Mononuclear cell (primary cell): ENCODE data around the gene MGAT3. TPM values are rescaled to one million over a fixed set of nuclear protein-coding genes. Genes with fewer than 3 reads are reported as not detected.

Experiments
- H3K27me3 ChIP-seq: 2 replicates; pipeline ENCODE4 v1.6.0; 2011; ENCODE audit warnings: low read length, control low read depth; ENCODE audit not compliant: insufficient read depth
- H3K4me1 ChIP-seq: 2 replicates; pipeline ENCODE4 v1.5.1; 2011; ENCODE audit warnings: mild to moderate bottlenecking, low read length, control low read depth; ENCODE audit not compliant: insufficient read depth
- H3K4me3 ChIP-seq: 2 replicates; pipeline ENCODE4 v1.5.1; 2011; ENCODE audit warnings: mild to moderate bottlenecking, low read length, moderate library complexity
- H3K9me3 ChIP-seq: 2 replicates; pipeline ENCODE4 v1.5.1; 2011; ENCODE audit warnings: low read depth, mild to moderate bottlenecking, control low read depth, low read length
- total RNA-seq: library from RNA; depleted of rRNA; stranded (reverse); fragments of >200 nt; gene quantifications from one replicate; pipeline ENCODE4 v1.2.3, GENCODE V29; 2012

The MGAT3 gene
- total RNA-seq, 1 donor: 0.21 TPM

- Histone ChIP-seq H3K4me1 (peaks cover 24% of the 10 kb centered on the region), H3K9me3 (no peaks in the 10 kb centered on the region), H3K27me3 (peaks cover 15% of the 10 kb centered on the region), H3K4me3 (no peak overlapping the region)
These were observed 2.4 kb upstream of the MGAT3 start for GRCh38 chr22:39454385-39454871.

GRCh38 chr22:39457198-39457555, 365 bp downstream of the MGAT3 start:
- peaks cover 15% of the 10 kb centered on the region for H3K27me3 ChIP-seq
- H3K9me3 ChIP-seq: no peaks in the 10 kb centered on the region
- H3K4me3 ChIP-seq: no peak overlapping the region
- peaks cover 14% of the 10 kb centered on the region for H3K4me1 ChIP-seq

- no peaks in the 10 kb centered on the region for H3K9me3 ChIP-seq
- H3K27me3 ChIP-seq: peaks cover 15% of the 10 kb centered on the region
- no peak overlapping the region for H3K4me3 ChIP-seq
- peaks cover 19% of the 10 kb centered on the region for H3K4me1 ChIP-seq
These were observed 988 bp downstream of the MGAT3 start for GRCh38 chr22:39457556-39458443.

GRCh38 chr22:39458444-39459083, 1.8 kb downstream of the MGAT3 start:
- no peaks in the 10 kb centered on the region for H3K9me3 ChIP-seq
- H3K27me3 ChIP-seq: peaks cover 15% of the 10 kb centered on the region
- H3K4me1 ChIP-seq: peaks cover 25% of the 10 kb centered on the region
- no peak overlapping the region for H3K4me3 ChIP-seq

GRCh38 chr22:39459681-39460080, 2.9 kb downstream of the MGAT3 start:
- H3K27me3 ChIP-seq: peaks cover 15% of the 10 kb centered on the region
- H3K4me3 ChIP-seq: no peak overlapping the region
- H3K4me1 ChIP-seq: peaks cover 29% of the 10 kb centered on the region
- H3K9me3 ChIP-seq: no peaks in the 10 kb centered on the region

GRCh38 chr22:39462443-39463221, 5.8 kb downstream of the MGAT3 start:
- Histone ChIP-seq H3K4me1 (peaks cover 29% of the 10 kb centered on the region), H3K27me3 (peaks cover 9% of the 10 kb centered on the region)

GRCh38 chr22:39463277-39463676, 6.5 kb downstream of the MGAT3 start:
- peaks cover 24% of the 10 kb centered on the region for H3K4me1 ChIP-seq
- H3K9me3 ChIP-seq: no peaks in the 10 kb centered on the region
- H3K27me3 ChIP-seq: peaks cover 6% of the 10 kb centered on the region
- no peak overlapping the region for H3K4me3 ChIP-seq

More at GRCh38 chr22:39462443-39463221, 5.8 kb downstream of the MGAT3 start:
- Histone ChIP-seq H3K4me3 (no peak overlapping the region), H3K9me3 (no peaks in the 10 kb centered on the region)

GRCh38 chr22:39463931-39464390, 7.1 kb downstream of the MGAT3 start:
- Histone ChIP-seq H3K4me1 (peaks cover 20% of the 10 kb centered on the region), H3K4me3 (no peak overlapping the region), H3K9me3 (no peaks in the 10 kb centered on the region), H3K27me3 (no peaks in the 10 kb centered on the region)

- Histone ChIP-seq H3K4me3 (no peak overlapping the region), H3K4me1 (peaks cover 39% of the 10 kb centered on the region), H3K9me3 (no peaks in the 10 kb centered on the region), H3K27me3 (no peaks in the 10 kb centered on the region)
These were observed 9.6 kb downstream of the MGAT3 start for GRCh38 chr22:39466228-39467006.

- Histone ChIP-seq H3K4me1 (peaks cover 46% of the 10 kb centered on the region), H3K9me3 (no peaks in the 10 kb centered on the region), H3K27me3 (no peaks in the 10 kb centered on the region), H3K4me3 (no peak overlapping the region)
These were observed 10.6 kb downstream of the MGAT3 start for GRCh38 chr22:39467390-39467895.

GRCh38 chr22:39468487-39469325, 11.9 kb downstream of the MGAT3 start:
- Histone ChIP-seq H3K9me3 (no peaks in the 10 kb centered on the region), H3K4me3 (no peak overlapping the region), H3K4me1 (peaks cover 46% of the 10 kb centered on the region), H3K27me3 (no peaks in the 10 kb centered on the region)

- Histone ChIP-seq H3K4me1 (peaks cover 43% of the 10 kb centered on the region), H3K27me3 (no peaks in the 10 kb centered on the region), H3K4me3 (no peak overlapping the region), H3K9me3 (no peaks in the 10 kb centered on the region)
These were observed 12.5 kb downstream of the MGAT3 start for GRCh38 chr22:39469326-39469680.

GRCh38 chr22:39469681-39470450, 13.1 kb downstream of the MGAT3 start:
- Histone ChIP-seq H3K4me1 (peaks cover 43% of the 10 kb centered on the region), H3K9me3 (no peaks in the 10 kb centered on the region), H3K4me3 (no peak overlapping the region), H3K27me3 (no peaks in the 10 kb centered on the region)
